Measurements from ENCODE around the gene CARD10. TPM values are rescaled to one million over a fixed set of nuclear protein-coding genes. Genes with fewer than 3 reads are reported as not detected.

The CARD10 gene
- total and polyA plus RNA-seq, 8 donors, result 9.9 to 30.2 (median 13.9) TPM

- Histone ChIP-seq H3K36me3 (peaks cover 0 to 3% (median 0%) of the 10 kb centered on the region in 3 donors), H3K4me3 (no peak overlapping the region), H3K27me3 (no peaks in the 10 kb centered on the region), H3K27ac (no peak overlapping the region), H3K9me3 (no peaks in the 10 kb centered on the region), H3K4me1 (peaks cover 0 to 2% (median 0%) of the 10 kb centered on the region in 3 donors)
- WGBS, 2 donors, result 93 to 97% methylated on average over 10 of the region's 10 CpGs
- intact Hi-C loops (cut with DNase I), result no loop called here
- ATAC-seq, result no peak
- DNase-seq, result peak in 1 of 6 donors; percentile 66
- TF ChIP-seq, protein P1, sequence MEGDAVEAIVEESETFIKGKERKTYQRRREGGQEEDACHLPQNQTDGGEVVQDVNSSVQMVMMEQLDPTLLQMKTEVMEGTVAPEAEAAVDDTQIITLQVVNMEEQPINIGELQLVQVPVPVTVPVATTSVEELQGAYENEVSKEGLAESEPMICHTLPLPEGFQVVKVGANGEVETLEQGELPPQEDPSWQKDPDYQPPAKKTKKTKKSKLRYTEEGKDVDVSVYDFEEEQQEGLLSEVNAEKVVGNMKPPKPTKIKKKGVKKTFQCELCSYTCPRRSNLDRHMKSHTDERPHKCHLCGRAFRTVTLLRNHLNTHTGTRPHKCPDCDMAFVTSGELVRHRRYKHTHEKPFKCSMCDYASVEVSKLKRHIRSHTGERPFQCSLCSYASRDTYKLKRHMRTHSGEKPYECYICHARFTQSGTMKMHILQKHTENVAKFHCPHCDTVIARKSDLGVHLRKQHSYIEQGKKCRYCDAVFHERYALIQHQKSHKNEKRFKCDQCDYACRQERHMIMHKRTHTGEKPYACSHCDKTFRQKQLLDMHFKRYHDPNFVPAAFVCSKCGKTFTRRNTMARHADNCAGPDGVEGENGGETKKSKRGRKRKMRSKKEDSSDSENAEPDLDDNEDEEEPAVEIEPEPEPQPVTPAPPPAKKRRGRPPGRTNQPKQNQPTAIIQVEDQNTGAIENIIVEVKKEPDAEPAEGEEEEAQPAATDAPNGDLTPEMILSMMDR (IDR thresholded peaks at IDR 0.05), result no peak
- no peak for FAIRE-seq
These were observed 25.2 kb downstream of the CARD10 start for GRCh38 chr22:37493979-37494378.

DNA sequence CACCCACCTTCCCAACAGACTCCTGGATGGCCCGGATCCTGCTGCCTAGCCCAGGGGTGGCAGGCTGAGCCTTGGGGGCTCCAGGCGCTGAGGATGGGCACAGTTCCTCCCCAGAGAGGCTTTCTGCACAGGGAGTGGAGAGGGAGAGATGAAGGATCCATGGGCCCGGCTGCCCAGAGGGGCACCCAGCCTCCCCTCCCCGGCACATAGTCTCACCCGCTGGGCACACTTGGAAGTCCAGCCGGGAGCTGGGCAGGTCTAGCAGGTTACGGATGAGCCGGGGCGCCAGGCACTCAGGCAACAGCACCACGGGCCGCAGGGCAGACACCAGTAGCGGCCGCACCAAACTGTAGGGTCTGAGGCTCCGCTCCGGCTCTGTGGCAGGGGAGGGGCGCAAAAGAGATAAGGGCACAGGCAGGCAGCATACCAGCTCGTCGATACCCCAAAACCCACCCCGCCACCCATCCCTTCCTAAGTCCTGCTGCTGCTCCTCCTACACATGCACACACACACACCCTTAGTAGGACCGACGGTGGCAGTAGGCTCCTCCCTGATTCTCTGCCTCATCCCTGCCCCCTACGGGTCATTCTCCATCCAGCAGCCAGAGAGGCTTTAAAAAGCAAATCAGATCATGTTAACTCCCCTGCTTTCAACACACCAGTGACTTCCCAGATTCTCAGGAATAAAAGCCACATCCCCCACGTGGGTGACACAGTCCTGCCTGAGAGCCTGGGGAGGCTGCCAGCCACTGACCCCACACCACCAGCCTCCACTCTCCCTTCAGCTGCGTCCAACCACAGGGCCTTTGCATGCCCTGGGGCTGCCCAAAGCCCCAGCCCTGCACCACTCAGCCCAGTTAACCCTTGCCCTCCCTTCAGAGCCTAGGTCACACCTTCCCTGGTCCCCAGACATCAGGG lies 26.5 kb downstream of the CARD10 start:
- H3K4me3 ChIP-seq, result no peak overlapping the region
- H3K27ac ChIP-seq, result no peak overlapping the region
- peaks cover 0 to 3% (median 0%) of the 10 kb centered on the region in 3 donors for H3K36me3 ChIP-seq
- 74 to 81% methylated on average over 13 to 24 of the region's 24 CpGs for WGBS, 2 donors
- TF ChIP-seq, protein P1 (IDR thresholded peaks at IDR 0.05), result no peak
- intact Hi-C loops (cut with DNase I), result no loop called here
- no peaks in the 10 kb centered on the region for H3K4me1 ChIP-seq
- no peaks in the 10 kb centered on the region for H3K27me3 ChIP-seq
- ATAC-seq (peak in 3 of 4 donors; percentile 9 to 43 (median 18)), DNase-seq (peak in 2 of 6 donors; percentile 22 to 66), FAIRE-seq (no peak)
- H3K9me3 ChIP-seq, result no peaks in the 10 kb centered on the region

DNA sequence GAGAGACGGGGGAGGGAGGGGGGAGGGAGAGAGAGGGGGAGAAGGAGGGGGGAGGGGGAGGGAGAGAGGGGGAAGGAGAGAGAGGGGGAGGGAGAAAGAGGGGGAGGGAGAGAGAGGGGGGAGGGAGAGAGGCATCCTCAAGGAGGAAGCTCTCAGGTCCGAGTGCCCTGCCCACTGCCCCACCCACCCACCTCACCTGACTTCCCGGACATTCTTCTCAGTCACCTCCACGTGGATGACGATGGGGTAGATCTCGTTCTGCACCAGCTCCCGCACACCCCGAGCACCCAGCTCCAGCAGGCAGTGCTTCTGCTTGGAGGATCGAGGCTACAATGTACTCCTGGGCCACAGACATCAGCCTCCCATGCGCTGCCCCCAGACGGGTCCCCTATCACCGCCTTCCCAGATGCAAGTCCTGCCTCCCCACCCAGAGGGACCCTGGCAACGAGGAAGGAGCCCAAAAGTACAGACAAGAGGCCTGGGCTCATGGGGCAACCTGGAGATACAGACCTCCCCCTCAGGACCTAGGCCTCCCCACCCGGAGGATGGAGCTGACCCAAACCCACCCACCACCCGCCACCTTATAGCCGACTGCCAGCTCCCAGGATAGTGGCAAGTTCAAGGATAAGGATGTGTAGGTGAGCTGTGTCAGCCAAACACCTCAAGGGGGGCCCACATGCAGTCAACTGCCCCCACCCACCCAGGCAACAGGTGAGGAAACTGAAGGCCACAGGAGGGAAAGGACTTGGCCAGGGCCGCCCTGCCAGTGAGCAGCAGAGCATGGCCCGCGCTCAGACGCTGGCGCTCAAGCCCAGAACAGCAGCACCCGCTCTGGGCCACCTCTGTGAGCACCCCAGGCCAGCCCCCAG lies 27.4 kb downstream of the CARD10 start:
- Histone ChIP-seq H3K9me3 (no peaks in the 10 kb centered on the region), H3K36me3 (peaks cover 0 to 3% (median 0%) of the 10 kb centered on the region in 3 donors), H3K27me3 (no peaks in the 10 kb centered on the region), H3K27ac (no peak overlapping the region), H3K4me3 (no peak overlapping the region), H3K4me1 (no peaks in the 10 kb centered on the region)
- no peak for FAIRE-seq
- DNase-seq, result peak in 2 of 6 donors; percentile 30 to 61
- 91 to 94% methylated on average over 21 of the region's 22 CpGs for WGBS, 2 donors
- intact Hi-C loops (cut with DNase I), result no loop called here
- ATAC-seq, result no peak
- TF ChIP-seq, protein P1 (IDR thresholded peaks at IDR 0.05), result no peak

- peak in 2 of 6 donors; percentile 19 to 68 for DNase-seq
- TF ChIP-seq, protein P1 (IDR thresholded peaks at IDR 0.05), result no peak
- no peak overlapping the region for H3K4me3 ChIP-seq
- no peak overlapping the region for H3K27ac ChIP-seq
- H3K36me3 ChIP-seq, result peaks cover 0 to 3% (median 0%) of the 10 kb centered on the region in 3 donors
- intact Hi-C loops (cut with DNase I), result no loop called here
- H3K9me3 ChIP-seq, result no peaks in the 10 kb centered on the region
- no peaks in the 10 kb centered on the region for H3K27me3 ChIP-seq
- no peak for ATAC-seq
- FAIRE-seq, result no peak
- no peaks in the 10 kb centered on the region for H3K4me1 ChIP-seq
- 94 to 95% methylated on average over 14 to 16 of the region's 16 CpGs for WGBS, 2 donors
These were observed 28.1 kb downstream of the CARD10 start for GRCh38 chr22:37491106-37491505.

Measured in pancreas (tissue), 10 donors.